ENCODE data around the gene EFCAB11.
A peak's percentile ranks its signal among the peaks of the same experiment; 100 is the strongest.

Gene EFCAB11

GRCh38 chr14:89865153-89865552 is 89.4 kb downstream of the EFCAB11 start:
- no peak for DNase-seq (ENCODE audit: low read depth)

DNA sequence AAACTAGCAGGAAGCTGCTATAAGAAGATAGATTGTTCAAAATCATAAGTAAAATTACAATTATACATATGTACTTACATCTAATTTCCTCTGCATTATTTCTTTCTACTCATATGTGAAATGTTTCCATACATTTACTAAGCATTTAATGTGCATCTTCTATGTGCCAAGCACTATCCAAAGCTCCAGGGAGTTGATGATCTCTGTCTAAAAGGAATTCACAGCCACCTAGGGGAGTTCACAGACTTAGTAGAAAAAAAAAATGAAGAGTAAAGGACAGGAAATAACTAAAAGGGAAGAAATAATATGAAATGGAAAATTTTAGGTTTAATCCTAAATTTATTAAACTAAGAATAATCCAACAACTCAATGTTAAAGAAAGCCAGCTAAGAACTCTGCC is 91.7 kb downstream of the EFCAB11 start:
- DNase-seq (ENCODE audit: low read depth): no peak

GRCh38 chr14:89861630-89862029 is 92.9 kb downstream of the EFCAB11 start:
- no peak for DNase-seq (ENCODE audit: low read depth)

DNA sequence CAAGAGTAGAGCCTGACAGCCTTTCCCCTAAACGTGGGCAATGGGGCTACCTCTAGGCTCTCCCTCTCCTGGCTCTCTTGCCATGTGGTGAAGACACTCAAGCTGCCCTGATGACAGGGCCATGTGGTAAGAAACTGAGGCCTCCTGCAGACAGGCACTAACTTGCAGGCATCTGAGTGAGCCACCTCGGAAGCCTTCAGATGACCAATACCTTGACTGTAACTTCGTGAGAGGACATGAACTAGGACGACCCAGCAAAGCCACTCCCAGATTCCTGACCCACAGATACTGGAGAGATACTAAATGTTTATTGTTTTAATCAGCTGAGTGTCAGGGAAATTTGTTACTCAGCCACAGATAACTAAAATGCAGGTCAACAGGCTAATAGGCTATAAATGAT is 96.4 kb downstream of the EFCAB11 start:
- DNase-seq (ENCODE audit: low read depth): no peak

GRCh38 chr14:89856871-89857345 is 97.6 kb downstream of the EFCAB11 start:
- DNase-seq (ENCODE audit: low read depth): peak; percentile 14

- DNase-seq (ENCODE audit: low read depth): peak; percentile 78
Measured at GRCh38 chr14:89855961-89856656, 98.4 kb downstream of the EFCAB11 start.

DNA sequence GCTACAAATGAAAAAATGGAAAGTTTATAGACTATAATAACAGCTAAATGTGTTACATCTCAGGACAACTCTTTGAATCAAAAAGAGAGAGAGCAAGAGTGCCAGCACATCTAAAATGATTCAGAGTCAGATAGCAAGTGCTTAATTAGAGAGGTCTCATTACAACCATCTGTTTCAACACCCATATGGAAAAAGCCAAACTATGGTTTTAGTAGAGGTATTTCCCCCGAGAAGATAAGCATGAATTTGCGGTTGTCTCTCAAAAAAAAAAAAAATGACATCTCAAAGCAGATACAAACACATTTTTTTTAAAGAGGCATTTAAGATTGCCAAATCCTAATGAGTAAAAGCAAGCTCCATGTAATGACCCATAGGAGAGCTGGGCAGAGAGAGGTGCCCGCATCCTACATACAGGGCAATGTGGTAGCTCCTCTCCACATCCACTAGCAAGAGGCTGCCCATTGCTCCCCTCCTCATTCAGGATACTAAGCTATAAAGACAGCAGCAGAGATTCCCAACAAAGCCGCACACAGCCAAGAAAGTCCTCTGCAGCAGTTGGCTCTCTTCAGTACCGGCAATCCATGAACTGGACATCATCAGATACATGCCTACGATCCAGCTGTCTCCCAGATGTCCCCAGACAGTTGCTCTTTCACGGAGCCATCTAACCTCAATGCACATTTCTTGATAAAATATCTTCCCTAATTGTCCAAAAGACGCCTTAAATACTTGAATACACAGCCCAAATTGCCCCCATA is 100.4 kb downstream of the EFCAB11 start:
- DNase-seq (ENCODE audit: low read depth): no peak

DNA sequence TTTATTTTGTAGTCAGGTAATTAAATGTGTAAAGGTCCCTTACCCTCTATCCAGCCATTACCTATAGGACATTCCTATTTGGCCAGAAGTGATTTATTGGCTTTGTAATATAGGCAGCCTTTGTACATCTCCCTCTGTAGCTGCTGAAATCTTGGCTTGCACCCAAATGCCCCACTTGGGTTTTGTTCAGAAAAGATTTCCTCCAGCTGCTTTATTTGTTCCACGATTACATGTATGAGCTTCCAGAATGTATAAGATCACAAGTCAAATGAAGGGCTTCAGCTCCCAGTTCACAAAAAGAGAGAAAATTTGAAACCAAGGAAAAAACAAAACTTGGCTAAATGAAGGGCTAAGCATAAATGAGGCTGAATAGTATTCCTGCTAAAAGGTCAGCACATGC is 103.4 kb downstream of the EFCAB11 start:
- DNase-seq (ENCODE audit: low read depth): no peak

DNA sequence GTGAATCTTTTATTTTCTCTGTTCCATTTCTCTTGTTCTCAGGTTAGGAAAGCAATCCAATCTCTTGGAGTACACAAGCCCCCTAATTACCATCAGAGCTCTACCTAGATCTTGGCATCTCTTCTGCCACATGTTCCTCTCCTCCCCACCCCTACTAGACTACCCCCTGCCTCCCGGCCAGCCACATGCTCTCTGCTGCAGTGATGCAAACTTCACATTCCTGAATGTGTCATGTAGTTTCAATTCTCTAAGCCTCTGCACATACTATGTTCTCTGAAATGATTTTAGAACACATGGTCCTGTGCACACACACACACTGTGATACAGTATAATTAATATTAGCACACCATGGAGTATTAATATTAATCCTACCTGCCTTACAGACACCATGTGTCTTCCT is 104.6 kb downstream of the EFCAB11 start:
- peak; percentile 52 for DNase-seq (ENCODE audit: low read depth)

GRCh38 chr14:89848165-89848564 is 106.4 kb downstream of the EFCAB11 start:
- DNase-seq (ENCODE audit: low read depth): peak; percentile 19

DNA sequence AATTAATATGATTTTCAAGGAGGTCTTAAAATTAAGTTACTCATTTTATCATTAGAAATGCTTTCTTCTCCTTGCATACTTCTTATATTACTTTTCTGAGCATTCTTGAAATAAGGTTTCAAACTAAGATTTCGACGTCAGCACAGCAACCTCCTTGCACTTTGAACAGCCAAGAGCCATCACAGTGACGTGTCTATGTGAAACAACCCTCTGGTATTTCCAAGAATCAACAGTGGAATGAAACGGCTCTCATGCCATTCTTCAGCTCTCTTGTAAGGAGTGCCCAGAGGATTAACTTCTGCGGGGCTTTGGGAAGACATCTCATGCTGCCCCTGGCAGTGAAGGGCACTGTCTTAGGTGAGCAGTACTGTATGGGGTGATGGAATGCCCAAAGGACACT is 109.2 kb downstream of the EFCAB11 start:
- DNase-seq (ENCODE audit: low read depth): peak; percentile 91

DNA sequence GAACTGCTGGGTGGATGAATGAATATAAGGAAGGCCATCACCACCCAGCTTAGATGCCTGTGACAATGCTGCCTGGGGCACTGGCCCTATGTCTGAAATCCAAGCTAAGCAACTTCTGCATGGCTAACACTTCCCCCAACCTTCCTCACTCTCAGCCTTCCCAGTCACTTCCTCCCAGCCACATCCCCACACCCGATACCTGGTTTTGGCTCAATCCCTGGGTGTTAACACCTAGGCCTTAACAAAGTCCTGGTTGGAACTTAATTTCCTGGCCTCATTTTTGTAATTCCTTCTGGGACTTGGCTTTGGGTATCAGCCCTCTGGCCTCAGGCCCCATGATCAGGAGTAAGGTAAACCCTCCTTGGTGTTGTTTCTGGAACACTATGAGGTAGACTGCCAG is 110.0 kb downstream of the EFCAB11 start:
- peak; percentile 35 for DNase-seq (ENCODE audit: low read depth)

DNA sequence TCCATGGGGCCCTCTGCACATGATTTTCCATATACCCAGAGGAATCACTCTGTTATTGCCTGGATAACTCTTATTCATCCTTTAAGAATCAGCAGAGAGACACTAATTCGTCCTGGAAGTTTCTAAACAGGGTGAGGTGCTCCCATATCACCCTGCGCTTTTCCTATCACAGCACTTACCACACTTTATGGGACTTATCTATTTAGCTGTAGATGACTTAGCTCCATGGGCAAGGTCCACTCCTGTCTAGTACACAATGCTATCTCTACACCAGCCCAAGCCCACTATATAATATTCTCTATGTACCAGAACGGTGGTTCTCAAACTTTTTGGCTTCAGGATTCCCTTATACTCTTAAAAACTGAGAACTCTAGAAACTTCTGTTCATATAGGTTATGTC is 111.7 kb downstream of the EFCAB11 start:
- no peak for DNase-seq (ENCODE audit: low read depth)

GRCh38 chr14:89841851-89842250 is 112.7 kb downstream of the EFCAB11 start:
- DNase-seq (ENCODE audit: low read depth): no peak

GRCh38 chr14:89836830-89837469 is 117.6 kb downstream of the EFCAB11 start:
- DNase-seq (ENCODE audit: low read depth): no peak

GRCh38 chr14:89833661-89834060 is 120.9 kb downstream of the EFCAB11 start:
- no peak for DNase-seq (ENCODE audit: low read depth)

DNA sequence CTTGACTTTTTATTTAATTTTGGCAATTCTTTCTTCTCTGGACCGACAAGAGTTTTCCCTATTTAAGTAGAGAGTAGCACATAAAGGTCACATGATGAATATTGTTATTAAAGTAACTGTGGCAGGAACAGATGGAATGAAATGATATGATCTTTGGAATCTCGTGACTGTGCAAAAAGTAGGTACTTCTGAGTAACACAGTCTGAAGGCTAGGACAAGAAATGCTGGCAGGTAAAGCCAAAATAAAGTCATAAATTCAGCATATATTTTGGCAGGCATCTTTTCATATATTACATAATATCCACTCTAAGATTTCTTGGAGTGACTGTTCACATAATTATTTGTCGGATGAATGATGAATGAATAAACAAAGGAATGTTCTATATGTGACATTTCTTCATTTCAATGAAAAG is 121.4 kb downstream of the EFCAB11 start:
- no peak for DNase-seq (ENCODE audit: low read depth)

DNA sequence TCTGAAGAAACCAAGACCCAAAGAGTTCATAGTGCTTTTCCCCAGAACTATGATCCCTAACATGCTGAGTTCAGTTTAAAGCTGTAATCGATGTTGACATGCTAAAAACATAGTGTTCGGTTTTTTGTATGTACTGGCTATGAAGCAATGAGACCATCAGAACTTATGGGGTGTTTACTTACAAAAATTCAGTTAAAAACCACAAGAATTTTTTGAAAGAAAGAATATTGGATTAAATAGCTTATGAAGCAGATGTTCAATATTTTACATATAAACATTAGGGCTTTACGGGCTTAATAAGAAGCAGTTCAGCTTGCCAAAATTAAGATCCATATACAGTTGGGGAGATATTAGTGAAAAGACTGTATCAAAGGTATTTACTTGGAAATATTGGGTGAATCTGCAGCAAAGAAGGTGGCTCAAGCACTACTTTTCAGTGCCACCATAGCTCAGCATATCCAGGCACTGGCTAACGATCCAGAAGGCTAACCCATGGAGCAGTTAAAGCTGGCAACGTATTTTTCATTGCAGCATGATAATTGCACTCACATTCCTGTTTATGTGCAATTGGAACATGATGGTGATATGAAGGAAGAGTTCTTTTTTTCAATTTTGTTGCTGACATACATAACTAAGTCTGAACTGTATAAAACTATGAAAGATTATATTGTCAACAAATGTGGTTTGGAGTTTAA is 125.9 kb downstream of the EFCAB11 start:
- no peak for DNase-seq (ENCODE audit: low read depth)

DNA sequence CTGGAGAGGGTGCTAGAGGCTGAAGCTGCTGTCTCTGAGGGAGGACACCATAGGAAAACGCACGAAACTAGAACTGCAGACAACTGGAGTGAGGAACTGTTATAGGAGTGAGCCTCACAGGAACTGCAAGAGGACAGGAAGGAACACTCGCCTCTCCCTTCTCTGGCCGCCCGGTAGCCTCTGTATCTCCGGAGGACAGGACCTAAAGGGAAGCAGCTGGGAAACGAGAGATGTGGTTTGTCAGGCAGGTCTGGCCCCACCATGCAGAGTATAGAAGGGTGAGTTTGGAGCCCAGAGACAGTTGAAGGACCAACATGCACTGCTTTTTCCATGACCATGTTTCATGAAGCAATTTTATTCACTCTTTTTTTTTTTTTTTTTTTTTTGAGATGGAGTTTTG is 127.3 kb downstream of the EFCAB11 start:
- no peak for DNase-seq (ENCODE audit: low read depth)

DNA sequence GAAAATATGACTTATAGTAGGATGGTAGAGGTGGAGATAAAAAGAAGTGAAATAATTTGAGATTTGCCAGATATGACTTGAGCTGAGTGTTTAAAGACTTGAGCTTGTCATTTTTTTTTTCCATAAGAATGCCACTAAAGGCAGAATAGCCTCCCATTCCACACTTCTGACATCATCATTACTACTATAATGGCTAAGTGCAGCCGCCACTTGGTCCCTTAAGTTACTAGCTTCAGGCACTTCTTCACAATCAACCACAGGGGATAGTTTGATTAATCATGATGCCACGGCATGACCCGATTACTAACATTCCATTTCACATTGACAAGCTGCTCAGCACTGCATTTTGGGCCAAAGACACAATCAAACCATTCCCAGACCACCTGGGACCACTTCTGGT is 127.9 kb downstream of the EFCAB11 start:
- peak; percentile 77 for DNase-seq (ENCODE audit: low read depth)

GRCh38 chr14:89823743-89824142 is 130.8 kb downstream of the EFCAB11 start:
- DNase-seq (ENCODE audit: low read depth): no peak

- no peak for DNase-seq (ENCODE audit: low read depth)
Measured at GRCh38 chr14:89814126-89814525, 140.4 kb downstream of the EFCAB11 start.

Measured in ELR (cell line).